H1 (cell line): ENCODE results near the gene MACROD2.

ENCODE experiments used
- ASH2L ChIP-seq: fragments of 200-600, 300-600 bp; sonication (generic); IDR thresholded peaks from one replicate; pipeline ENCODE4 v1.7.1; 2017; ENCODE audit warnings: low read length
- YY1 ChIP-seq: IDR thresholded peaks from 2 replicates; pipeline ENCODE4 v1.6.1; 2011; ENCODE audit warnings: low read depth, mild to moderate bottlenecking, low read length

GRCh38 chr20:15140286-15140685 lies 1145.0 kb downstream of the MACROD2 start:
- no peak for TF ChIP-seq ASH2L
- TF ChIP-seq YY1 = no peak
